GM18508 (cell line): ENCODE data around the gene DXO.
"Not testable (repeated sequence)": the region's sequence is repeated elsewhere in the genome, so short reads cannot be mapped to it uniquely, and the experiment has no call there.

Experiments used
- ATAC-seq: cut with Tn5 transposase; IDR thresholded peaks from one replicate; pipeline ENCODE4 v1.9.1; 2021; ENCODE audit warnings: moderate number of reproducible peaks; ENCODE audit not compliant: insufficient read depth, unreplicated experiment

Gene DXO

GRCh38 chr6:31971993-31972708 is at the start of gene DXO:
Gene DXO (minus strand): TSS chr6:31972138. CDS start chr6:31971675, 463 bp downstream.
- peak; percentile 71 for ATAC-seq

- ATAC-seq, result not testable (repeated sequence)
Observed at GRCh38 chr6:32014547-32014946, 42.6 kb upstream of the DXO start, which contains the start of gene C4B. Gene C4B (plus strand): TSS chr6:32014795. CDS start chr6:32014846, 51 bp downstream.

GRCh38 chr6:32013738-32014137 is 41.8 kb upstream of the DXO start:
- ATAC-seq, result not testable (repeated sequence)

- ATAC-seq, result not testable (repeated sequence)
Observed at GRCh38 chr6:32012941-32013617, 41.1 kb upstream of the DXO start.

GRCh38 chr6:32010856-32011530 is 39.1 kb upstream of the DXO start:
- not testable (repeated sequence) for ATAC-seq

- ATAC-seq, result not testable (repeated sequence)
Observed at GRCh38 chr6:32009537-32009936, 37.6 kb upstream of the DXO start.

- not testable (repeated sequence) for ATAC-seq
Observed at GRCh38 chr6:32008616-32009015, 36.7 kb upstream of the DXO start.

- not testable (repeated sequence) for ATAC-seq
Observed at GRCh38 chr6:32008037-32008436, 36.1 kb upstream of the DXO start.

- not testable (repeated sequence) for ATAC-seq
Observed at GRCh38 chr6:32007086-32007485, 35.1 kb upstream of the DXO start.

- not testable (repeated sequence) for ATAC-seq
Observed at GRCh38 chr6:32005991-32006529, 34.1 kb upstream of the DXO start.

GRCh38 chr6:32005538-32005880 is 33.6 kb upstream of the DXO start:
- not testable (repeated sequence) for ATAC-seq

GRCh38 chr6:32004864-32005537 is 33.1 kb upstream of the DXO start:
- ATAC-seq, result not testable (repeated sequence)

GRCh38 chr6:32004393-32004792 is 32.5 kb upstream of the DXO start:
- not testable (repeated sequence) for ATAC-seq

- ATAC-seq, result not testable (repeated sequence)
Observed at GRCh38 chr6:32003301-32003700, 31.4 kb upstream of the DXO start.

- not testable (repeated sequence) for ATAC-seq
Observed at GRCh38 chr6:32002546-32003268, 30.8 kb upstream of the DXO start.

GRCh38 chr6:31996385-31996784 is 24.4 kb upstream of the DXO start:
- not testable (repeated sequence) for ATAC-seq

- not testable (repeated sequence) for ATAC-seq
Observed at GRCh38 chr6:31994421-31994820, 22.5 kb upstream of the DXO start.

- ATAC-seq, result not testable (repeated sequence)
Observed at GRCh38 chr6:31989363-31989762, 17.4 kb upstream of the DXO start.

- ATAC-seq, result not testable (repeated sequence)
Observed at GRCh38 chr6:31981744-31982143, 9.8 kb upstream of the DXO start, which contains the start of gene C4A. Gene C4A (plus strand): TSS chr6:31982057. CDS start chr6:31982108, 51 bp downstream.
